Activated CD4-positive, alpha-beta memory T cell treated with anti-CD3 and anti-CD28 coated beads for 36 hours (primary cell): ENCODE data around the gene DNTT. TPM values are rescaled to one million over a fixed set of nuclear protein-coding genes. Genes with fewer than 3 reads are reported as not detected.

Experiments
- CTCF ChIA-PET: fragments of 350-600 bp; sonication (Branson Sonifier 250); formaldehyde crosslinking; loops from one replicate; lab custom pipeline; 2021; ENCODE audit warnings: antibody characterized with exemption, inconsistent platforms; lab: Charles Lee
- POLR2A ChIA-PET: fragments of 350-600 bp; sonication (Branson Sonifier 250); formaldehyde crosslinking; loops from one replicate; lab custom pipeline; 2021; ENCODE audit warnings: antibody characterized with exemption; lab: Charles Lee
- DNase-seq: peaks from one replicate; pipeline ENCODE4 v3.0.0-alpha.2; 2020
- H3K27ac Mint-ChIP-seq: one replicate; pipeline ENCODE4 v1.8.0; 2021; ENCODE audit warnings: mixed read lengths
- H3K27me3 Mint-ChIP-seq: one replicate; pipeline ENCODE4 v1.8.0; 2021; ENCODE audit warnings: mixed read lengths
- H3K36me3 Mint-ChIP-seq: one replicate; pipeline ENCODE4 v1.8.0; 2021; ENCODE audit warnings: mixed read lengths
- H3K4me1 Mint-ChIP-seq: one replicate; pipeline ENCODE4 v1.8.0; 2021; ENCODE audit warnings: low read depth, mixed read lengths
- H3K4me3 Mint-ChIP-seq: one replicate; pipeline ENCODE4 v1.8.0; 2021; ENCODE audit warnings: mild to moderate bottlenecking, mixed read lengths
- H3K9me3 Mint-ChIP-seq: one replicate; pipeline ENCODE4 v1.8.0; 2021; ENCODE audit warnings: mixed read lengths
- intact Hi-C: fragments of 100-400 bp; cut with micrococcal nuclease; formaldehyde crosslinking; loops from one replicate; pipeline ENCODE4 v1.15.1; 2023
- total RNA-seq, 2 experiments: library from RNA; stranded (reverse); gene quantifications; one replicate each; pipeline ENCODE4 v1.2.3, GENCODE V29; 2021

Gene DNTT
- total RNA-seq, 2 experiments from 2014 or later = not detected

DNA sequence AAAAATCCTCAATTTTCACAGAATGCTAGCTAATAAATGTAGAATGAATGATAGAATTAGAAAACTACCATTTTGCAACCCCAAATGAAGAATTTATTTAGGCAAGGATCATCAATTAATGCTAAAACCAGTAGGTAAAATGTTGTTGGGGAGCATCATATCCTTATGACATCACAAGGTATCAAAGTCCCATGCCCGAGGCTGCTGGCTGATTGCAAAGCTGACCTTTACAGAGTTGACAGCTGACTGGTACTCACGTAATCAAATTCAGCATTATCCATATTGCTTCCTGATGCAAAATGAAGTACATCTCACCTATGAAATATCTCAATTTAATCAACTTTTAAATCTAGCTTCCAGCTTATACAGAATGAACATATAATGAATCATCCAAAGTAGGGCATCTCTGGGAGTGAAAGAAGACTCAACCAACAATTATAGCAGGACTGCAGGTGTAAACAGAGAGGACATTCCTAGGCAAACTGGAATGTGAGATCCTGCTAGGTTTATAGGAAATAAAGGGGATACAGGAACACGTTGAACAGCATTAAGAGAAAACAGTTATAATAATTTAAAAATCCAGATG is 22.7 kb upstream of the DNTT start:
- DNase-seq = no peak
- peaks cover 1% of the 10 kb centered on the region for H3K27me3 Mint-ChIP-seq
- H3K27ac Mint-ChIP-seq = no peak overlapping the region
- no peaks in the 10 kb centered on the region for H3K4me1 Mint-ChIP-seq
- CTCF ChIA-PET = interaction anchor here (1.1 kb wide), 1 partner anchor 52 kb away, joined by 5 read pairs; no protein-coding TSS in a partner anchor
- no peaks in the 10 kb centered on the region for H3K36me3 Mint-ChIP-seq
- no peaks in the 10 kb centered on the region for H3K9me3 Mint-ChIP-seq
- no peak overlapping the region for H3K4me3 Mint-ChIP-seq
- intact Hi-C loops = no loop called here
- POLR2A ChIA-PET = no interaction called here

DNA sequence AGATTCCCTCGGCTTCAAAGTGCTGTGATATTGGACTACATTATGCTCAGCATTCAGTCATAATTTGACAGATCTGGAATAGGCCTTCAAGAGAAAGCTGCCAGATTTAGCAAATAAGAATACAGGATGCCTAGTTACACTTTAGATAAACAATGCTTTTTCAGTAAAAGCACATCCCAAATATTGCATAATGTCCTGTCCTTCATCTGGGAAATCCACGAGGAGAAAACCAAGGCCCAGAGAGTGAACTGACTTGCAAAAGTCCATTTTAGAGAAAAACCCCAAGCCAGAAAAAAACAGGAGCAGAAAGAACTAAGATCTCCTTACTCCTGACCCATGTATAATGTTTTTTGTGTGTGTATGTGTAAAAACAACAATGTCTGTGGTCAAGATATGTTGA is 20.9 kb upstream of the DNTT start:
- peaks cover 6% of the 10 kb centered on the region for H3K4me1 Mint-ChIP-seq
- H3K9me3 Mint-ChIP-seq = no peaks in the 10 kb centered on the region
- H3K27ac Mint-ChIP-seq = no peak overlapping the region
- no peak overlapping the region for H3K4me3 Mint-ChIP-seq
- CTCF ChIA-PET = no interaction called here
- no peak for DNase-seq
- intact Hi-C loops = no loop called here
- POLR2A ChIA-PET = no interaction called here
- peaks cover 1% of the 10 kb centered on the region for H3K27me3 Mint-ChIP-seq
- no peaks in the 10 kb centered on the region for H3K36me3 Mint-ChIP-seq

DNA sequence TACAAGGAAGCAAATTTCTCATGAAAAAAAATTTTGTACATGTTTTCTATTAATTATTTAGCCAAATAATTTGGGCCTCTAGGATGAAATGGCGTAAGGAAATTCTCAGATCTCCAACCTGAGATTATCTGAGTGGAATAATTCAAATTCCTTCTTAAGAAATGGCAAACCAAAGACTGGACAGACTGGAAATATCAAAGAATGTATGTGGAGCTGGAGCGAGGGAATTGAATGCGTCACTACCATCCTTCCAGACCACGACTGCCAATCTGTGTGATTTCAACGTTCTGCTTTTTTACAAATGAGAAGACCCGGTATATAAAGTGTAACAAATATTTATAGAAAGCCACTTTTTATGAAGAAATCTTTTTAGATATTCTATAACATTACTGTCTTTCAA is 20.5 kb upstream of the DNTT start:
- Mint-ChIP-seq H3K27ac (no peak overlapping the region), H3K4me1 (peaks cover 7% of the 10 kb centered on the region), H3K9me3 (no peaks in the 10 kb centered on the region), H3K4me3 (no peak overlapping the region), H3K27me3 (peaks cover 1% of the 10 kb centered on the region), H3K36me3 (no peaks in the 10 kb centered on the region)
- no peak for DNase-seq
- intact Hi-C loops = no loop called here
- POLR2A ChIA-PET = no interaction called here
- CTCF ChIA-PET = no interaction called here

DNA sequence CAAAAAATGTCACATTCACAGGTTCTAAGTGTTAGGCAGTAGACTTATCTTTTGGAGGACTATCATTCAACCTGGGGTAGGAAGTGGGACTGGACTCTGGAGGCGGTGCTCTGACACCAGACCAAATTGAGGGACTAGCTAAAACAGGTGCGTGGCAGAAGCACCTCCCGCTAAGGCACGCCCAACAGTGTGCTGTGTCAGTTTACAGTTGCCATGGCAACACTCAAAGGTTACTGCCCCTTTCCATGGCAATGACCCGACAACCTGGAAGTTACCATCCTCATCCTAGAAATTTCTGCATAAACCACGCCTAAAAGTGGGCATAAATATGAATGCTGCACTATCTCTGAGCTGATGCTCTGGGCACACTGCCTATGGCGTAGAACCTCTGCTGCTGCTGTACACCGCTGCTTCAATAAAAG is 18.9 kb upstream of the DNTT start:
- CTCF ChIA-PET = no interaction called here
- DNase-seq = no peak
- peaks cover 7% of the 10 kb centered on the region for H3K4me1 Mint-ChIP-seq
- no peak overlapping the region for H3K27ac Mint-ChIP-seq
- peaks cover 1% of the 10 kb centered on the region for H3K27me3 Mint-ChIP-seq
- H3K4me3 Mint-ChIP-seq = no peak overlapping the region
- POLR2A ChIA-PET = no interaction called here
- no peaks in the 10 kb centered on the region for H3K9me3 Mint-ChIP-seq
- H3K36me3 Mint-ChIP-seq = no peaks in the 10 kb centered on the region
- intact Hi-C loops = no loop called here

DNA sequence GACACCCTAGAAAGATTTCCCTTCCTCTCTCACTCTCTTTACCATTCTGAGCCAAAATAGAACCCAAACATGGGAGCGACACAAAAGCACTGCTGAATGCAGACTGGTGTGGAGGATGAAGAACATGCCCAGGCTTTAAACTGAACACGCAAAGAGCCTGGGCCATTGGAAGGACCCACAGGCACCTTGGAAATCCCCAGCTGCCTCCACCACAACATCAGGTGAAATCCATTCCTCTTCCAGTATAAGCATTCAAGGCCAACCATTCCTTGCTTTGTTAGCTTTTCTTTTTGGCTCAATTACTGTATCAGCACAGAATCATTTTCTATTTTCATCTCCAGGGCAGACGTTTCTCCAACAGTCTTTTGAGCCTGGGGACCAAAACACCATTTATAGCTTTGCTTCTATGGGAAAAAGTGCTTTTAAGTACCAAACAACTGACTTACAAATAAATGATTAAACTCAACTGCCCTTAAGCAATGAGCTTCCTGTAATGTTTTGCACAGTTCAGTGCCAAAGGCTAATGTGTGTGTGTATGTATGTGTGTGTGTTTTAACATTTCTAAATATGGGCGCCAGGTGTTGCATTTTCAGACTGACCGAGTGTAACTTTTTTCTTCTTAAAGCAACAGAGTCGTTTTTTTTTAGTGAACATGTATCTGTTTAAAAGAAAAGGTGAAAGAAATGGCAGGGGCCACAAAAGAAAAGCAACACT is 16.7 kb upstream of the DNTT start:
- DNase-seq = no peak
- ChIA-PET POLR2A (no interaction called here), CTCF (interaction anchor here (0.8 to 1.9 kb wide), 4 partner anchors 47 to 594 kb away, joined by 3 to 5 read pairs (median 4); partner anchors contain the start of gene TCTN3)
- Mint-ChIP-seq H3K9me3 (no peaks in the 10 kb centered on the region), H3K4me3 (no peak overlapping the region), H3K27ac (no peak overlapping the region), H3K4me1 (peaks cover 7% of the 10 kb centered on the region), H3K27me3 (peaks cover 1% of the 10 kb centered on the region), H3K36me3 (no peaks in the 10 kb centered on the region)
- intact Hi-C loops = no loop called here

DNA sequence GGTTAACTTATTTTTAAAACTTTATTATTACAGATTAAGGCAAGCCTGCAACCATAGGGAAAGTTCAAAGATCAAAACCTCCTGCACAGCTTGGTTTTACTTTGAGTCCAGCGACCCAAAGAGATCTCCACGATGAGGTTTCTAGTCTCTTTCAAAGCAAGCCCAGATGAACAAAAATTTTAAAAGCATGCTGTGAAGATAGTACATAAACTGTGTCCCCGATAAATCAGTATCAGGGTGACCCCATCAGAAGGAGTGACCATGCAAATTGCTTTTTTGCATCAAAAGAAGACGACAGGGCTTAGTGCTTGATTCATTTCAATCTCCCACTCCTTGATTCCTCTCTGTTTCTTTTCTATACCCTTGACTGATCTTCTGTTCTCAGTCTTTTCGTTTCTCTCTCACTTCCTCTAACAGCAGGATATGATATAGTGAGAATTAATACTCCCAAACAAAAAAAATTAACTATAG is 16.0 kb upstream of the DNTT start:
- DNase-seq = no peak
- intact Hi-C loops = no loop called here
- Mint-ChIP-seq H3K36me3 (no peaks in the 10 kb centered on the region), H3K9me3 (no peaks in the 10 kb centered on the region), H3K4me1 (peaks cover 7% of the 10 kb centered on the region), H3K4me3 (no peak overlapping the region), H3K27ac (no peak overlapping the region), H3K27me3 (peaks cover 1% of the 10 kb centered on the region)
- POLR2A ChIA-PET = no interaction called here
- CTCF ChIA-PET = interaction anchor here (1.5 to 1.9 kb wide), 2 partner anchors 47 to 594 kb away, joined by 3 to 4 read pairs; partner anchors contain the start of gene TCTN3

DNA sequence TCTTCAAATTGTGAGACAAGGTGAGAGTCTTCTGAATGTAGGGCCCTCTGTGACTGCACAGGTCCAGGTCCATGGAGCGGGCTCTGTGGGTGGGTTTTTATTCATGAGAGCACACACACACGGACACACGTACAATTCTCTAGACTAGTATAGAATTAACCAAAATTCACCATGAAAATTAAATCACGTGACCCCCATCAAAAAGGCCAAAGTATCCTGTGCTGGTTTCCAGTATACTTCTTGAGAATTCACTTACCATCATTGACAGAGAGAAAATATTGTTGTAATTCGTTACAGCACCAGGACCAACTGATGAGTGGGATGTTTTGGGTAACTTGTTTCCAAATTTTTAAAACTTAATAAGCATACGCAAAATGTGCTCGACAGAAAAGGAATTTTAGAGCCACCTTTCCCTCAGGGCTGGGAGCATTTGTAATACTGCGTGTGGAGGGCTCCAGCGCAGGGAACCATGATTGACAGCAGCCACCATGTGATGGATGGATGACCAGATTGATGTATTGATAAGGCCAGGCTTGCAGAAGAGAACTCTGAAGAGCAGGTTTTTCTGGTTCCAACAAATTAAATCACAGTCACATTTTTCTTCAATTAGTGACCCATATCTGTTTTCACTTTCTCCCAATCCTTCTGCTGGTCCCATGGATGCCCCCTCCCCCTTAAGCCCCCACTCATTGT is 14.9 kb upstream of the DNTT start:
- intact Hi-C loops = no loop called here
- no peak for DNase-seq
- POLR2A ChIA-PET = no interaction called here
- CTCF ChIA-PET = no interaction called here
- H3K4me1 Mint-ChIP-seq = peaks cover 7% of the 10 kb centered on the region
- H3K36me3 Mint-ChIP-seq = no peaks in the 10 kb centered on the region
- H3K27ac Mint-ChIP-seq = no peak overlapping the region
- no peak overlapping the region for H3K4me3 Mint-ChIP-seq
- H3K9me3 Mint-ChIP-seq = no peaks in the 10 kb centered on the region
- H3K27me3 Mint-ChIP-seq = peaks cover 12% of the 10 kb centered on the region

DNA sequence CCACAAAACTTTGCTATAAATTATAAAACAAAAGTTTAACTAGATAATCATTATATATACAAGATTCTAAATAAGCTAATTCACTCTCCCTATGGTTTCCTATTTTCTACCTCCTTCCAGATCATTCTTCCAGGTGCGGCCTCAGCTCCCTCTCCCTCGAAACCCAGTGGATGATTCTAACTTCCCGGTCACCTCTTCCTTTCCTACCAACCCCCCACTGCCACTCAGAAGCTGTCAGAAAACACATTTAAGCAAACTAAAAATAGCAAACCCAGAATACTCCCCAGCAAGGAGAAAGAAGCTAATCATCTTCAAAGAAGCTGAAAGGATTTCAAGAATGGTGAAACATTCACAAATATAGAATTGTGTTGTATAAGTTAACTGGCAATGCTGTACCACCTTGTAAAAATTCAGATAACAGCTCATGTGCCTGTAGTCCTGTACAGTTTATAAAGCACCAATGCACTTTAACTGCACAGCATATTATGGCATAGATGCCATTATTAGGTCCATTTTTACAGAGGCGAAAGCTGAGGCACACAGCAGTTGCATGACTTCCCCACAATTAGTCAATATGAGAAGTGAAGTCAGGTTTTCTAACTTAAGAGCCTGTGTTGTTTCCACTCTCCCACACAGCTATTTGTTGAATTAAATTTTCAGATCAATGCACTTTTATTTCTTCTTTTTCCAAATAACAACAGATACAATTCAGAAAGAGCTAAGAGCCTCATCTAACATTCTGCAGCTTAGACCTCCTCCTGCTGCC is 13.7 kb upstream of the DNTT start:
- CTCF ChIA-PET = interaction anchor here (0.8 to 1.8 kb wide), 7 partner anchors 44 to 597 kb away, joined by 3 to 9 read pairs (median 3); partner anchors contain the start of gene TCTN3
- DNase-seq = no peak
- H3K4me1 Mint-ChIP-seq = peaks cover 7% of the 10 kb centered on the region
- POLR2A ChIA-PET = no interaction called here
- peaks cover 15% of the 10 kb centered on the region for H3K27me3 Mint-ChIP-seq
- intact Hi-C loops = loop anchor here (5.0 kb wide), 1 partner anchor 63 kb away; no protein-coding TSS in a partner anchor
- no peaks in the 10 kb centered on the region for H3K9me3 Mint-ChIP-seq
- H3K4me3 Mint-ChIP-seq = no peak overlapping the region
- H3K27ac Mint-ChIP-seq = no peak overlapping the region
- H3K36me3 Mint-ChIP-seq = no peaks in the 10 kb centered on the region

DNA sequence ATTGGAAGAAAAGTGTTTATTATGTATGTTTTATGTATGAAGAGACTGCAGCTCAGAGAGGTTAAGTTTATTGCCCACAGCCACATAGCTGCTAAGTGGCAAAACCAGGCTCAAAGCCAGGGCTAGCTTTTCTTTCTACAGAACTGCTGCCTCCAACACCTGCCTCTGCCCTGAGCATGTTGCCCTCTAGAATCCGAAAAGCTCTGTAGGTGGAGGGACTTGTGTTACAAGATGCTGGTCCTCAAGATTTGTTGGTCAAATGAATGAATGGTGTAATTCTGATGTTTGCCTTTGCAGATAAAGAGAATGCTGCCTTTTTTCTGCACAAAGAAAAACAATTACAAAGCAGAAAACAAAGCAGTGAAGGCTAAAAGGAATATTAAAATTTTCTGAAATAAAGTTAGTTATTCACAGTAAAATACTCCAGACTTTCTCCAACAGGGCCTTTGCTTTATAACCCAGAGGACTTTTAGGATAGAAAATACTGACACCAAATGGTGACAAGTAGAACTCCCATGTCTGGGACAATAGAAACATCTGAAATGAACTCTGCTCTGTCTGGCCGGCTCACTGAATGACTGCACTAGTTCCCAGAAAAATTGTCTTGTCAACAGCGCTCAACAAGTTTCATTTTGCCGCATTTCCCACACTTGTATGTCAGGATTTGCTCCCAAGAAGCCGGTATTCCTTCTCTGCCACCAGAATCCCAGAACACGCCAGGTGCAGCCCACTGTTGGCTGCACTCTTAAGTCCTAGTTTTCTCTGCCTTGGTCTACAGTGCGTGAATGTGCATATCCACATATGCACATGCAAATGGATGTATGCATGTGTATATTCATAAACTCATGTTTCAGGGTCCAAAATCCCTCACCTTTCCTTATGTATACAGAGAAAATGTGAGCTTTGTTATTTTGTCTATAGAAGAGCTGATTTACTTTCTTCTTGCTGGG is 11.0 kb upstream of the DNTT start:
- no peak overlapping the region for H3K27ac Mint-ChIP-seq
- no peaks in the 10 kb centered on the region for H3K36me3 Mint-ChIP-seq
- intact Hi-C loops = loop anchor here (1.0 to 5.0 kb wide), 2 partner anchors 66 to 276 kb away; no protein-coding TSS in a partner anchor
- DNase-seq = peak; percentile 13
- H3K4me3 Mint-ChIP-seq = no peak overlapping the region
- peaks cover 19% of the 10 kb centered on the region for H3K27me3 Mint-ChIP-seq
- no peaks in the 10 kb centered on the region for H3K9me3 Mint-ChIP-seq
- CTCF ChIA-PET = interaction anchor here (0.6 to 4.0 kb wide), 9 partner anchors 23 to 600 kb away, joined by 3 to 20 read pairs (median 5); partner anchors contain the start of gene TCTN3
- POLR2A ChIA-PET = no interaction called here
- H3K4me1 Mint-ChIP-seq = peaks cover 2% of the 10 kb centered on the region

DNA sequence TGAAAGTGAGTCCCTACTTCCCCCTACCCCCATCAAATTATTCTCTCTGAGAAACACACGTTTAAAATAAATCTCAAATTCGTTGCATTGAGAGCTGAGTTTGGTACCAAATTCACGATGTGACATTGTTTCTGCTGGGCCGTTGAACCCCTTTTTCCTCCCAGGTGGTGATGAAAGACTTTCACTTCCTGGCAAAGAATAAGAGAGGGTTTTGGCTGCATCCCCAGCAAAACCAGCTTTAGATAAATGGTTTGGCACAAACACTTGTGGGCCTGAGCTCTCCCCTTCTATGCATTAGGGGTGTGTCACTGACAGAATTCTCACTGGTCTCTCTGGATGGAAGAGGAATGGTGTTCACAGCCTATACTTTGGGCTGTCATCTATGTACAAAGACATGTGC is 8.8 kb upstream of the DNTT start:
- DNase-seq = no peak
- ChIA-PET CTCF (interaction anchor here (0.6 to 4.0 kb wide), 5 partner anchors 10 to 954 kb away, joined by 3 to 20 read pairs (median 5); partner anchors contain the start of gene TCTN3), POLR2A (no interaction called here)
- H3K9me3 Mint-ChIP-seq = no peaks in the 10 kb centered on the region
- H3K27ac Mint-ChIP-seq = no peak overlapping the region
- intact Hi-C loops = no loop called here
- no peaks in the 10 kb centered on the region for H3K36me3 Mint-ChIP-seq
- H3K27me3 Mint-ChIP-seq = peaks cover 23% of the 10 kb centered on the region
- no peak overlapping the region for H3K4me3 Mint-ChIP-seq
- H3K4me1 Mint-ChIP-seq = peaks cover 10% of the 10 kb centered on the region

DNA sequence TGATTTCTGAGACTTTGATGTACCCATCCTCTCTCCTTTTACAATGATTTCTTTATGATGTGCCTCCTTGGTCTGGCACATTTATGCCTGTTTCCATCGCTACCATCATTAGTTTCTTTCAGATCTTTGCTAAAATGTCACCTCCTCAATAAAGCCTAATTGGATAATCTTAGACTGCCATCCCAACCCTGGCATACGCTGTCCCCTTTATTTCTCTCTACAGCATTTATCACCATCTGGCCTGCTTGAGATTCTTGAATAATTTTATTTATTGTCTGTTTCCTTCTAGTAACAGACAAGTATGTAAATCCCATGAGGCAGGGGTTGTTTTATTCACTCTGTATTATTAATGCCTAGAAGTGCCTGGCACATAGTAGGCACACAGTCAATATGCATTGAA is 6.7 kb upstream of the DNTT start:
- DNase-seq = no peak
- intact Hi-C loops = no loop called here
- ChIA-PET POLR2A (no interaction called here), CTCF (interaction anchor here (4.0 kb wide), 1 partner anchor 68 kb away, joined by 20 read pairs; no protein-coding TSS in a partner anchor)
- Mint-ChIP-seq H3K9me3 (no peaks in the 10 kb centered on the region), H3K27me3 (peaks cover 30% of the 10 kb centered on the region), H3K36me3 (no peaks in the 10 kb centered on the region), H3K4me3 (no peak overlapping the region), H3K4me1 (peaks cover 10% of the 10 kb centered on the region), H3K27ac (no peak overlapping the region)
